GM12891 (cell line): ENCODE measurements around the gene SPATC1L.

Source experiments
- POLR2A ChIP-seq: IDR thresholded peaks from 2 replicates; pipeline ENCODE4 v1.6.1; 2011; ENCODE audit warnings: low read depth, low read length, control low read depth
- POLR2AphosphoS5 ChIP-seq: IDR thresholded peaks from 2 replicates; pipeline ENCODE4 v1.6.1; 2011; ENCODE audit warnings: low read depth, low read length, control low read depth
- TAF1 ChIP-seq: IDR thresholded peaks from 2 replicates; pipeline ENCODE4 v1.6.1; 2011; ENCODE audit warnings: low read depth, low read length, control low read depth

DNA sequence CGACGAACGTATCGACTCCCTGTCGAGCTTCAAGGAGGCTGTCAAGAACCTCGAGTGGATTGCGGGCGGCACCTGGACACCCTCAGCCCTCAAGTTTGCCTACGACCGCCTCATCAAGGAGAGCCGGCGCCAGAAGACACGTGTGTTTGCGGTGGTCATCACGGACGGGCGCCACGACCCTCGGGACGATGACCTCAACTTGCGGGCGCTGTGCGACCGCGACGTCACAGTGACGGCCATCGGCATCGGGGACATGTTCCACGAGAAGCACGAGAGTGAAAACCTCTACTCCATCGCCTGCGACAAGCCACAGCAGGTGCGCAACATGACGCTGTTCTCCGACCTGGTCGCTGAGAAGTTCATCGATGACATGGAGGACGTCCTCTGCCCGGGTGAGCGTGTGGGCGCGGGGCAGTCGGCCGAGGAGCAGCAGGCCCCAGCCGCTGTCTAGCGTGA is 58.4 kb downstream of the SPATC1L start:
- no peak for TF ChIP-seq POLR2A
- TF ChIP-seq TAF1, result no peak
- TF ChIP-seq POLR2AphosphoS5, result no peak
